PC-9 (cell line): ENCODE measurements around the gene SLC2A8. TPM values are rescaled to one million over a fixed set of nuclear protein-coding genes. Genes with fewer than 3 reads are reported as not detected.
A peak's percentile ranks its signal among the peaks of the same experiment; 100 is the strongest.

ENCODE experiments used
- BruUV-seq: library from RNA; stranded (reverse); fragments of 400-500 nt; replicated peaks from 2 replicates; lab custom pipeline; 2021; lab: Mats Ljungman, UMichigan
- CTCF ChIA-PET: fragments of 300-600 bp; sonication (Branson Sonifier 250); formaldehyde crosslinking; loops from one replicate; lab custom pipeline; 2022; ENCODE audit warnings: antibody characterized with exemption; lab: Charles Lee
- POLR2A ChIA-PET: fragments of 300-600 bp; sonication (Branson Sonifier 250); formaldehyde crosslinking; loops from one replicate; lab custom pipeline; 2022; ENCODE audit warnings: antibody characterized with exemption; ENCODE audit not compliant: unreplicated experiment; lab: Charles Lee
- DNase-seq, 2 experiments: peaks; one replicate each; pipeline versions ENCODE4 v3.0.0 to v3.0.0-alpha.2; 2015 to 2022; ENCODE audit warnings: mixed read lengths in 1 of 2
- H2AFZ ChIP-seq: fragments of 200-600 bp; sonication (generic); 2 replicates; pipeline ENCODE4 v1.8.1; 2017; ENCODE audit warnings: antibody characterized with exemption
- H3F3A ChIP-seq: fragments of 200-600 bp; sonication (generic); 2 replicates; pipeline ENCODE4 v1.8.1; 2017; ENCODE audit warnings: antibody characterized with exemption, mild to moderate bottlenecking, low read depth; ENCODE audit not compliant: insufficient read depth
- H3K27ac ChIP-seq: fragments of 200-600 bp; sonication (generic); 2 replicates; pipeline ENCODE4 v1.6.1; 2016; ENCODE audit warnings: mixed run types
- H3K27me3 ChIP-seq: fragments of 200-600 bp; sonication (generic); 2 replicates; pipeline ENCODE4 v1.6.1; 2016; ENCODE audit warnings: low read depth, mixed run types; ENCODE audit not compliant: insufficient read depth
- H3K36me3 ChIP-seq: fragments of 200-600 bp; sonication (generic); 2 replicates; pipeline ENCODE4 v1.6.1; 2016; ENCODE audit warnings: low read depth, mixed run types
- H3K4me1 ChIP-seq: fragments of 200-600 bp; sonication (generic); replicated peaks from 2 replicates; pipeline ENCODE4 v1.6.1; 2016; ENCODE audit warnings: mixed run types; ENCODE audit not compliant: insufficient read depth
- H3K4me2 ChIP-seq: fragments of 200-600 bp; sonication (generic); 2 replicates; pipeline ENCODE4 v1.6.1; 2017; ENCODE audit warnings: mixed run types
- H3K4me3 ChIP-seq: fragments of 200-600 bp; sonication (generic); 2 replicates; pipeline ENCODE4 v1.6.1; 2016; ENCODE audit warnings: mixed run types
- H3K79me2 ChIP-seq: fragments of 200-600 bp; sonication (generic); 2 replicates; pipeline ENCODE4 v1.6.1; 2017; ENCODE audit warnings: low read depth, mixed run types
- H3K9me2 ChIP-seq: fragments of 200-600 bp; sonication (generic); 2 replicates; pipeline ENCODE4 v1.8.1; 2017; ENCODE audit warnings: mild to moderate bottlenecking; ENCODE audit not compliant: insufficient read depth
- H3K9me3 ChIP-seq: fragments of 200-600 bp; sonication (generic); 2 replicates; pipeline ENCODE4 v1.8.1; 2016; ENCODE audit warnings: low read depth; ENCODE audit not compliant: insufficient read depth
- H4K20me1 ChIP-seq: fragments of 200-600 bp; sonication (generic); 2 replicates; pipeline ENCODE4 v1.8.1; 2017; ENCODE audit not compliant: insufficient read depth
- CTCF ChIP-seq: fragments of 200-600 bp; sonication (generic); conservative IDR thresholded peaks from 2 replicates; pipeline ENCODE4 v1.6.1; 2017; ENCODE audit warnings: mixed run types, antibody characterized with exemption, mild to moderate bottlenecking, moderate library complexity
- EZH2 ChIP-seq: fragments of 200-600 bp; sonication (generic); IDR thresholded peaks from 2 replicates; pipeline ENCODE4 v1.8.0; 2017; ENCODE audit warnings: antibody characterized with exemption, low read depth
- intact Hi-C: fragments of 100-400 bp; cut with micrococcal nuclease; formaldehyde crosslinking; loops from one replicate; pipeline ENCODE4 v1.10.0; 2022; ENCODE audit not compliant: unreplicated experiment
- total RNA-seq: library from RNA; stranded (reverse); gene quantifications from 2 replicates; pipeline ENCODE4 v1.2.3, GENCODE V29; 2021

Gene SLC2A8
- total RNA-seq, 1 experiment from 2014 or later, result 19.1 TPM

GRCh38 chr9:127423934-127424675, 27.1 kb downstream of the SLC2A8 start, which contains the start of gene ZNF79:
Gene ZNF79 (plus strand): TSS chr9:127424382. CDS start chr9:127424788, 406 bp downstream.
- H3K36me3 ChIP-seq, result 0 out of 2 replicates have a peak, but pooled peaks cover 4% of the 10 kb centered on the region
- ChIA-PET POLR2A (interaction anchor here (0.5 to 1.1 kb wide), 13 partner anchors 20 to 317 kb away, joined by 3 to 18 read pairs (median 4); partner anchors contain the start of genes LRSAM1, RPL12 and TTC16), CTCF (interaction anchor here (0.5 kb wide), 1 partner anchor 225 kb away, joined by 4 read pairs; no protein-coding TSS in a partner anchor)
- no peaks in the 10 kb centered on the region for H3K27me3 ChIP-seq
- H3F3A ChIP-seq, result 0 out of 2 replicates have a peak, but pooled peaks cover 3% of the 10 kb centered on the region
- H2AFZ ChIP-seq, result peak within 1 kb of the TSS; percentile 93
- H3K79me2 ChIP-seq, result peaks cover 52% of the 10 kb centered on the region
- no peaks in the 10 kb centered on the region for H3K9me2 ChIP-seq
- intact Hi-C loops, result loop anchor here (2.0 kb wide), 1 partner anchor 27 kb away; the partner anchor contains the start of genes LRSAM1 and RPL12
- no peaks in the 10 kb centered on the region for H3K9me3 ChIP-seq
- H3K4me1 ChIP-seq, result peaks cover 17% of the 10 kb centered on the region
- peak within 1 kb of the TSS; percentile 42 for H3K27ac ChIP-seq
- DNase-seq, result peak; percentile 78 to 95
- H3K4me2 ChIP-seq, result peak within 1 kb of the TSS; percentile 97
- no TSS peak for BruUV-seq
- H3K4me3 ChIP-seq, result peak within 1 kb of the TSS; percentile 85
- TF ChIP-seq CTCF (no peak), EZH2 (no peak)
- no peaks in the 10 kb centered on the region for H4K20me1 ChIP-seq

- Histone ChIP-seq H3K79me2 (peaks cover 52% of the 10 kb centered on the region), H3K27ac (peak overlapping the region; percentile 42), H3K4me2 (peak overlapping the region; percentile 97), H3F3A (0 out of 2 replicates have a peak, but pooled peaks cover 3% of the 10 kb centered on the region), H3K9me2 (no peaks in the 10 kb centered on the region), H3K36me3 (peaks cover 5% of the 10 kb centered on the region; the same call in 1 of the 2 replicates), H3K27me3 (no peaks in the 10 kb centered on the region), H2AFZ (peak overlapping the region; percentile 93), H3K4me3 (peak overlapping the region; percentile 85), H3K4me1 (peaks cover 17% of the 10 kb centered on the region), H3K9me3 (no peaks in the 10 kb centered on the region), H4K20me1 (no peaks in the 10 kb centered on the region)
- intact Hi-C loops, result loop anchor here (2.0 kb wide), 1 partner anchor 26 kb away; the partner anchor contains the start of genes LRSAM1 and RPL12
- BruUV-seq, result no TSS peak
- no peak for DNase-seq
- no peak for TF ChIP-seq CTCF
- no peak for TF ChIP-seq EZH2
- ChIA-PET CTCF (no interaction called here), POLR2A (interaction anchor here (0.5 to 0.9 kb wide), 7 partner anchors 19 to 316 kb away, joined by 3 to 18 read pairs (median 3); no protein-coding TSS in a partner anchor)
These were observed 27.7 kb downstream of the SLC2A8 start for GRCh38 chr9:127424676-127424999.

GRCh38 chr9:127426756-127427155, 29.8 kb downstream of the SLC2A8 start:
- Histone ChIP-seq H2AFZ (no peak overlapping the region), H3K27ac (no peak overlapping the region), H3K4me1 (peaks cover 17% of the 10 kb centered on the region), H3K9me3 (no peaks in the 10 kb centered on the region), H3K27me3 (no peaks in the 10 kb centered on the region), H3K36me3 (peaks cover 12% of the 10 kb centered on the region; the same call in 1 of the 2 replicates), H3F3A (no peaks in the 10 kb centered on the region), H3K4me3 (no peak overlapping the region), H3K79me2 (peaks cover 52% of the 10 kb centered on the region), H3K9me2 (no peaks in the 10 kb centered on the region), H4K20me1 (no peaks in the 10 kb centered on the region), H3K4me2 (no peak overlapping the region)
- no peak for DNase-seq
- TF ChIP-seq CTCF (no peak), EZH2 (no peak)
- ChIA-PET POLR2A (no interaction called here), CTCF (no interaction called here)
- no TSS peak for BruUV-seq
- intact Hi-C loops, result no loop called here
